CD4-positive, alpha-beta T cell (primary cell): ENCODE measurements around the gene VIM. TPM values are rescaled to one million over a fixed set of nuclear protein-coding genes. Genes with fewer than 3 reads are reported as not detected.

ENCODE experiments used
- ATAC-seq: fragments of 200-7000 bp; cut with Tn5 transposase; one replicate; pipeline ENCODE4 v1.10.0; 2022; ENCODE audit warnings: mild to moderate bottlenecking; ENCODE audit not compliant: poor library complexity
- CTCF ChIA-PET: fragments of 350-600 bp; sonication (Branson Sonifier 250); formaldehyde crosslinking; loops from one replicate; lab custom pipeline; 2021; ENCODE audit warnings: antibody characterized with exemption, inconsistent platforms; lab: Charles Lee
- POLR2A ChIA-PET: fragments of 350-600 bp; sonication (Branson Sonifier 250); formaldehyde crosslinking; loops from one replicate; lab custom pipeline; 2021; ENCODE audit warnings: antibody characterized with exemption, inconsistent platforms; lab: Charles Lee
- DNase-seq, 14 experiments: peaks; one replicate each; pipeline ENCODE4 v3.0.0-alpha.2; 2013 to 2020; ENCODE audit warnings: mixed read lengths in 2 of 14
- H3K27ac ChIP-seq, 2 donors: one replicate each; pipeline versions ENCODE4 v1.5.1 to v1.7.0; 2013; ENCODE audit warnings: low read length in 2 of 2, low read depth in 1 of 2, mild to moderate bottlenecking in 1 of 2
- H3K27me3 ChIP-seq, 2 experiments: 1 replicate in 1 of 2; 2 replicates in 1 of 2; pipeline versions ENCODE4 v1.6.1 to v1.7.0; 2013; ENCODE audit warnings: low read length in 2 of 2, control low read depth in 1 of 2, mild to moderate bottlenecking in 1 of 2, moderate library complexity in 1 of 2; ENCODE audit not compliant: insufficient read depth in 2 of 2, control insufficient read depth in 1 of 2
- H3K36me3 ChIP-seq: one replicate; pipeline ENCODE4 v1.6.1; 2013; ENCODE audit warnings: low read length, control low read depth; ENCODE audit not compliant: insufficient read depth
- H3K4me1 ChIP-seq: one replicate; pipeline ENCODE4 v1.6.1; 2013; ENCODE audit warnings: low read length, control low read depth; ENCODE audit not compliant: insufficient read depth
- H3K4me3 ChIP-seq: one replicate; pipeline ENCODE4 v1.5.1; 2013; ENCODE audit warnings: mild to moderate bottlenecking, low read length, moderate library complexity
- H3K9me3 ChIP-seq, 2 experiments: 1 replicate in 1 of 2; 2 replicates in 1 of 2; pipeline versions ENCODE4 v1.6.1 to v1.7.0; 2013; ENCODE audit warnings: low read length in 2 of 2, mild to moderate bottlenecking in 2 of 2, control low read depth in 1 of 2, moderate library complexity in 1 of 2; ENCODE audit not compliant: control insufficient read depth in 1 of 2, insufficient read depth in 1 of 2
- H3K27ac Mint-ChIP-seq: one replicate; pipeline ENCODE4 v1.8.0; 2020; ENCODE audit warnings: mixed read lengths
- H3K27me3 Mint-ChIP-seq: one replicate; pipeline ENCODE4 v1.8.0; 2021; ENCODE audit warnings: mixed read lengths
- H3K36me3 Mint-ChIP-seq: one replicate; pipeline ENCODE4 v1.8.0; 2021; ENCODE audit warnings: low read depth, mixed read lengths
- H3K4me1 Mint-ChIP-seq: one replicate; pipeline ENCODE4 v1.8.0; 2021; ENCODE audit warnings: low read depth, mixed read lengths
- H3K4me3 Mint-ChIP-seq: one replicate; pipeline ENCODE4 v1.8.0; 2020; ENCODE audit warnings: mild to moderate bottlenecking, mixed read lengths
- H3K9me3 Mint-ChIP-seq: one replicate; pipeline ENCODE4 v1.8.0; 2020; ENCODE audit warnings: mixed read lengths
- intact Hi-C, 2 experiments: fragments of 100-400 bp; cut with DNase I in 1 of 2; cut with micrococcal nuclease in 1 of 2; formaldehyde crosslinking; loops; one replicate each; pipeline versions ENCODE4 v1.15.1 to v1.9.0; 2023 to 2025; cut with DNase I, micrococcal nuclease
- total RNA-seq, 174 experiments: library from RNA in 2 of 174; stranded (reverse) in 2 of 174; gene quantifications; one replicate each; pipeline ENCODE4 v1.2.3 and lab custom pipeline; 2021 to 2026
- TF ChIP-seq, protein P1 (sequence below): fragments of 200-600 bp; IDR thresholded peaks from one replicate; pipeline ENCODE4 v1.8.0; 2022; ENCODE audit warnings: antibody characterized with exemption, mild to moderate bottlenecking

Gene VIM
- total RNA-seq, 2 experiments from 2014 or later, result 1,576 to 1,603 TPM

DNA sequence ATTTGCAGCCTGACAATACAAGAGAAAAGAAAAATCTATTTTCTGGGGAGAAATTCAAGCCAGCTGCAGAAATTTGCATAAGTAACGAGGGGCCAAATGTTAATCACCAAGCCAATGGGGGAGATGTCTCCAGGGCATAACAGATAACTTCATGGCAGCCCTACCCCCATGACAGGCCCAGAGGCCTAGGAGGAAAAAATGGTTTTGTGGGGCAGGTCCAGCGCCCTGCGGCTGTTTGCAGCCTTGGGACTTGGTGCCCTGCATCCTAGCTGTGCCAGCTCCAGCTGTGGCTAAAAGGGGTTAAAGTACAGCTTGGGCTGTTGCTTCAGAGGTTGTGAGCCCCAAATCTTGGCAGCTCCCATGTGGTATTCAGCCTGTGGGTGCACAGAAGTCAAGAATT, 54.3 kb downstream of the VIM start:
- ATAC-seq (no peak), DNase-seq (no peak)
- peaks cover 11% of the 10 kb centered on the region for H3K9me3 Mint-ChIP-seq
- Histone ChIP-seq H3K27ac (no peak overlapping the region), H3K4me3 (no peak overlapping the region), H3K27me3 (no peaks in the 10 kb centered on the region), H3K4me1 (no peaks in the 10 kb centered on the region), H3K36me3 (no peaks in the 10 kb centered on the region), H3K9me3 (peaks cover 8 to 13% of the 10 kb centered on the region in 2 experiments)
- intact Hi-C loops, result no loop called here
- ChIA-PET POLR2A (no interaction called here), CTCF (no interaction called here)
- H3K27ac Mint-ChIP-seq, result no peak overlapping the region
- H3K36me3 Mint-ChIP-seq, result peaks cover 6% of the 10 kb centered on the region
- H3K4me1 Mint-ChIP-seq, result no peaks in the 10 kb centered on the region
- TF ChIP-seq, protein P1, sequence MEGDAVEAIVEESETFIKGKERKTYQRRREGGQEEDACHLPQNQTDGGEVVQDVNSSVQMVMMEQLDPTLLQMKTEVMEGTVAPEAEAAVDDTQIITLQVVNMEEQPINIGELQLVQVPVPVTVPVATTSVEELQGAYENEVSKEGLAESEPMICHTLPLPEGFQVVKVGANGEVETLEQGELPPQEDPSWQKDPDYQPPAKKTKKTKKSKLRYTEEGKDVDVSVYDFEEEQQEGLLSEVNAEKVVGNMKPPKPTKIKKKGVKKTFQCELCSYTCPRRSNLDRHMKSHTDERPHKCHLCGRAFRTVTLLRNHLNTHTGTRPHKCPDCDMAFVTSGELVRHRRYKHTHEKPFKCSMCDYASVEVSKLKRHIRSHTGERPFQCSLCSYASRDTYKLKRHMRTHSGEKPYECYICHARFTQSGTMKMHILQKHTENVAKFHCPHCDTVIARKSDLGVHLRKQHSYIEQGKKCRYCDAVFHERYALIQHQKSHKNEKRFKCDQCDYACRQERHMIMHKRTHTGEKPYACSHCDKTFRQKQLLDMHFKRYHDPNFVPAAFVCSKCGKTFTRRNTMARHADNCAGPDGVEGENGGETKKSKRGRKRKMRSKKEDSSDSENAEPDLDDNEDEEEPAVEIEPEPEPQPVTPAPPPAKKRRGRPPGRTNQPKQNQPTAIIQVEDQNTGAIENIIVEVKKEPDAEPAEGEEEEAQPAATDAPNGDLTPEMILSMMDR, result no peak
- peaks cover 12% of the 10 kb centered on the region for H3K27me3 Mint-ChIP-seq
- no peak overlapping the region for H3K4me3 Mint-ChIP-seq

DNA sequence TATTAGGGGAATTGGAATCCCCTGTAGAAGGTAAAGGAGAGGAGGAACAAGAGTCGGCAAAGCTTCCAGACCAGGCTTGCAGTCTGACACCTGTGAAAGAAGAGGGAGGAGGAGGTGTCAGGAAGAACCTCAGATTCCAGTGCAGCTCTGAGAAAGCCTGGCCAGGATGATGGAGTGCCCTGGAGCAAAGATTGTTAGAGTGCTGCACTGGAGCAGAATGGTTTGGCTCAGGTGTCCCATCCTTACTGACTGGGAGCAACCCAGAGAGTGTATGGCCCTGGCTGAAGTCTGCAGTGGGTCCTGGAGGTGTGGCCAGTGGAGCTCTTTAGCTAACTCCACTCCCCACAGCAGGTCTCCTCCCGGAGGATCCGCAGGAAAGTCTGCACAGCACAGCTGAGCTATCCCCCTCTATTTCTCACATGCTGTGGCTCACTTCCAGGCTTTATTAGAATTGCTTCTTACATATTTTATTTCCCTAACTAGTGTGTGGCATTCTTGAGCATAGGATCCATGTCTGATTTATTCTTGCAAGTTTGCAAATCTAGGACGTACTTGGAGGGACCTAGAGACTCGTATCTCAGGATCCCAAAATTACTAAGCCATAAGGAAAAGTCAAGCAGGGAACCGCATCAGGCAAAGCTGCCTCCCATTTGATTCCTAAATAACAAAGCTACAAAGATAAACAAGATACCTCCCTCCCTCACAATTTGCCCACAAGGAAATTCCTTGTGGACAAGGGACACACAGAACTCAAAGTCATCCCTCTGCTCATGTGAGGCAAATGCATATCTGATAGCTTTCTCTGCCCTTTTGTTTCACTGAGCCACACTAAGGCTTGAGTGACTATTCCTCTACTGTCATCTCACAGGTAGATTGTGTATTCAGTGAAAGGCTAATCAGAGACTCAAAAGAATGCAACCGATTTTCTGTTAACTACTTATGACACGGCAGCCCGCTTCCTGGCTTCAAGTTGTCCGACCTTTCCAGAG, 58.8 kb downstream of the VIM start:
- Mint-ChIP-seq H3K4me3 (no peak overlapping the region), H3K4me1 (peaks cover 6% of the 10 kb centered on the region), H3K27me3 (peaks cover 33% of the 10 kb centered on the region), H3K27ac (no peak overlapping the region), H3K9me3 (peaks cover 8% of the 10 kb centered on the region), H3K36me3 (peaks cover 3% of the 10 kb centered on the region)
- no peaks in the 10 kb centered on the region for H3K4me1 ChIP-seq
- peaks cover 8 to 13% of the 10 kb centered on the region in 2 experiments for H3K9me3 ChIP-seq
- POLR2A ChIA-PET, result no interaction called here
- TF ChIP-seq, protein P1, result no peak
- H3K4me3 ChIP-seq, result no peak overlapping the region
- H3K27me3 ChIP-seq, result no peaks in the 10 kb centered on the region
- no peaks in the 10 kb centered on the region for H3K36me3 ChIP-seq
- ATAC-seq, result no peak
- no peak overlapping the region for H3K27ac ChIP-seq
- DNase-seq, result no peak
- CTCF ChIA-PET, result no interaction called here
- intact Hi-C loops, result no loop called here

Other genes with a start within 250 kb of the VIM start
- 1 to 10 TPM; 7.9 to 9.2 TPM for gene CUBN, start 98.4 kb upstream of the VIM start, total RNA-seq
- 10 to 100 TPM; 20.3 to 21.3 TPM for gene TRDMT1, start 26.6 kb upstream of the VIM start, total RNA-seq
- gene ST8SIA6, start 226.4 kb downstream of the VIM start, total RNA-seq, result under 1 TPM; 0.19 to 0.34 TPM